ENCODE results near the gene ALKBH3.

Gene ALKBH3

GRCh38 chr11:43903969-43904368, 23.3 kb downstream of the ALKBH3 start:
- TF ChIP-seq, protein P1, sequence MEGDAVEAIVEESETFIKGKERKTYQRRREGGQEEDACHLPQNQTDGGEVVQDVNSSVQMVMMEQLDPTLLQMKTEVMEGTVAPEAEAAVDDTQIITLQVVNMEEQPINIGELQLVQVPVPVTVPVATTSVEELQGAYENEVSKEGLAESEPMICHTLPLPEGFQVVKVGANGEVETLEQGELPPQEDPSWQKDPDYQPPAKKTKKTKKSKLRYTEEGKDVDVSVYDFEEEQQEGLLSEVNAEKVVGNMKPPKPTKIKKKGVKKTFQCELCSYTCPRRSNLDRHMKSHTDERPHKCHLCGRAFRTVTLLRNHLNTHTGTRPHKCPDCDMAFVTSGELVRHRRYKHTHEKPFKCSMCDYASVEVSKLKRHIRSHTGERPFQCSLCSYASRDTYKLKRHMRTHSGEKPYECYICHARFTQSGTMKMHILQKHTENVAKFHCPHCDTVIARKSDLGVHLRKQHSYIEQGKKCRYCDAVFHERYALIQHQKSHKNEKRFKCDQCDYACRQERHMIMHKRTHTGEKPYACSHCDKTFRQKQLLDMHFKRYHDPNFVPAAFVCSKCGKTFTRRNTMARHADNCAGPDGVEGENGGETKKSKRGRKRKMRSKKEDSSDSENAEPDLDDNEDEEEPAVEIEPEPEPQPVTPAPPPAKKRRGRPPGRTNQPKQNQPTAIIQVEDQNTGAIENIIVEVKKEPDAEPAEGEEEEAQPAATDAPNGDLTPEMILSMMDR (IDR thresholded peaks at IDR 0.05; ENCODE audit: low read depth, low read length), result no peak
- H3K4me3 ChIP-seq (ENCODE audit: low read depth, low read length), result no peak overlapping the region

DNA sequence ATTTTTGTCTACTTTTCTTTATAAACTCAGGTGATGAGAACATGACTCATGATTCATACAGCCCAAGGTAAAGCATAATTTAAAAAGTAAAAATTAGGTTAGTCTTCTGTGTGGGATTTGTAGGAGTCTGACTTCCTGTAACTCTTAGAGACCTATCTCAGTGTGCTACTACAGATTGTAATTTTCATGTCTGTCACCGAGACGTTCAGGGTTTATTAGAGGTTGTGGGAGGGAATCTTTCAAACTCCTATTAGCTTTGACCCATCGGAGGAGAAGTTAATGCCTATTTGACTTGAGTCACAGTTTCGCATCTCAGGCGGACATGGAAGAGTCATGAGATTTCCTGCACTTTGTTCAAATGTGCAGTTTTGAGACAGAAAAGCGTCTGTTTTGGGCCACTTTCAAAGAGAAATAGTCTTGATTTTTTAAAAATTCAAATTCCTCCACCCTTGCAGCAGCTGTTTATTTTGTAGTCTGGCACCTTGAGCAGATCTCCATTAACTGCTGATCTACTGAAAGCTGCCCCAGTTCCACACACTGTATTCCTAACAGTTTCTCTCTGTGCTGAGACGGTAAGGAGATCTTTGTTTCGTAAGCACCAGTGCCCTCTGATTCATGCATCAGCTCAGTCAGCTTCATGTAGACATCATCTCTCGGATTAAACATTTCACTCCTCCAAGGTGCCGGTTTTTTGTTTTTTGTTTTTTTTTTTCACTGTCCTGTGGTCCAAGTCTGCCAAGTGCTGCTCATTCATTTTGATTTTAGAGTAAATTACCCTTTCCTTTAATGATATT, 24.3 kb downstream of the ALKBH3 start:
- no peak overlapping the region for H3K4me3 ChIP-seq (ENCODE audit: low read depth, low read length)
- TF ChIP-seq, protein P1 (IDR thresholded peaks at IDR 0.05; ENCODE audit: low read depth, low read length), result no peak

GRCh38 chr11:43905813-43906241, 25.2 kb downstream of the ALKBH3 start:
- H3K4me3 ChIP-seq (ENCODE audit: low read depth, low read length), result no peak overlapping the region
- TF ChIP-seq, protein P1 (IDR thresholded peaks at IDR 0.05; ENCODE audit: low read depth, low read length), result no peak

DNA sequence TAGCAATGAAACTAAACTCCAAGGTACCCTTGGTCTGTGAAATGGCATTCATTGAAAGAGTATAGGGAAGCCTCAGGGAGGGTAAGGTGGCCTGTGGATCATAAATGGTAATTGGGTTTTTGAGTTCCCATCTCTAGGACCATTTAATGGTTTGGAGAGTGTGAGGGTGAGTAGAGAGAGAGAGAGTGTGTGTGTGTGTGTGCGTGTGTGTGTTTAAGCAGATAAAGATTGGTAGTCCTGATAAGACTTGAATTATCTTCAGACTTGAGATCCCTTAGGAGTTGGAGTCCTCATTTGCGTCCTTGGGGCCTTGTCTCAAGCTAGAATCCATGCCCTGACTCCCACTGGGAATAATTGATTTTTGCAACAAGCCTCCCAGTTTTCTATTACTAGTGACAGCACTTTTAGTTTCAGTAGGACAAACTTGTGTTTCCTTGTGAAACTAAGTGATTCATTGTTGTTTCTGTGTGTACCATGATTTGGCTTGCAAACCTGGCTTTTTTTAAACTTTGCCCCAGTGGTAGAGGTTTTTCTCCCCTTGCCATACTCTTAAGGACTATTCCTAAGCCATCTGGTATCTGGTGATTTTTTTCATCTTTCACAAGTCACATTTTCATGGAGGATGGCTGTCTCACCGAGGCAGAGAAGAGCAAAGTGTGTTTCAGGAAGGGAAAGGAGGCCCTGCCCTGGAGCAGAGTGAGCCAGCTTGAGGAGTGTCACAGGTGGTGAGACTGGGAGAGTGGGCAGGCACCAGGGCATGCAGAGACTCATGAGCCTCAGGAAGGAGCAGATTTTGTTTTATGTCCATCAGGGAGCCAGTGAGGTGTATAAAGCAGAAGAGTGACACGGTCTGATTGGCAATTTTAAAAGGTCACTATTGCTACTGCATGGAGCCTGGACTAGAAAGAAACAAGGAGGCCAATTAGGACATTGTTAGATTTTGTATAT, 26.7 kb downstream of the ALKBH3 start:
- TF ChIP-seq, protein P1 (IDR thresholded peaks at IDR 0.05; ENCODE audit: low read depth, low read length), result no peak
- no peak overlapping the region for H3K4me3 ChIP-seq (ENCODE audit: low read depth, low read length)

DNA sequence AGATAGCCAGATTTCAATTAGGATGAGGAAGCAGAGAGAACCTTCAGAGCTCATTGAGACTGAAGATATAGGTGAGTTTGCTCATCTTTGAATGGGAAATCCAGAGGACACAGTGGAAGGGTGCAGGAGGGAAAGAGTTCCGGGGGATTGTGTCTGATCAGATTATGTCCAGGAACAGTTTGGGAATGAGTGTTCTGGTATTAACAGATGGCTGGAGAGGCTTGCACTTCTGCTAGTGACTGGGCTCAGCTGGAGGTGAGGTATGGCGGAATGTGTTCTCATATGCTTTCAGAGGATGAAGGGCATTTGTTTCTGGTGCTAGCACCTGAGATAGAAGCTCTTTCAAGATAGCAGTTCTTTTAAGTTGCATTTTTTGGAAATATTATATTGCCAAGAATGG, 27.6 kb downstream of the ALKBH3 start:
- H3K4me3 ChIP-seq (ENCODE audit: low read depth, low read length), result no peak overlapping the region
- TF ChIP-seq, protein P1 (IDR thresholded peaks at IDR 0.05; ENCODE audit: low read depth, low read length), result no peak

DNA sequence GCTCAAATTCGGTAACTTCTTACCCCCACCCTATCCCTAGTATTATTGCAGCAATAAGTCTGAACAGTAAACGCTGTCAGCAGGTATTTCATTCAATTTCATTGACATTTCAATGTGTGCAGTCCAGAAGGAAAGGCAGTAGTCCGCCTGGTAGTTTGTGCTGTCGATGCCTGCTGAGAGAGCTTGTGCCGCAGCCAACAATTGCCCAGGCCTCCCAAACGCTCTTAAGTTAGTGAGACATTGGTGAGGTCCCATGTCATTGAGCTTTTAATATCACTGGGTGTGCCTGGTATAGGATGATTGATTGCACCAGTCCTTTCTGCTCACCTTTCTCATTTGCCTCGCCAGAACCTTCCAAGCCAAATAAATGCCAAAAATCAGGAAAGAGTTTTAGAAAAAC, 28.1 kb downstream of the ALKBH3 start:
- H3K4me3 ChIP-seq (ENCODE audit: low read depth, low read length), result no peak overlapping the region
- TF ChIP-seq, protein P1 (IDR thresholded peaks at IDR 0.05; ENCODE audit: low read depth, low read length), result no peak

Measured in WI38 (cell line).